GM12875 (cell line): ENCODE results near the gene ZNF275.

ENCODE experiments used
- H3K4me3 ChIP-seq: one replicate; pipeline ENCODE4 v1.5.1; 2011; ENCODE audit warnings: low read depth, low read length, control low read depth
- TF ChIP-seq, protein P1 (sequence below): IDR thresholded peaks from 2 replicates; pipeline ENCODE4 v1.5.1; 2011; ENCODE audit warnings: low read depth, mild to moderate bottlenecking, control low read depth, inconsistent platforms, low read length, moderate library complexity, borderline replicate concordance; ENCODE audit not compliant: insufficient read depth

ZNF275 gene

DNA sequence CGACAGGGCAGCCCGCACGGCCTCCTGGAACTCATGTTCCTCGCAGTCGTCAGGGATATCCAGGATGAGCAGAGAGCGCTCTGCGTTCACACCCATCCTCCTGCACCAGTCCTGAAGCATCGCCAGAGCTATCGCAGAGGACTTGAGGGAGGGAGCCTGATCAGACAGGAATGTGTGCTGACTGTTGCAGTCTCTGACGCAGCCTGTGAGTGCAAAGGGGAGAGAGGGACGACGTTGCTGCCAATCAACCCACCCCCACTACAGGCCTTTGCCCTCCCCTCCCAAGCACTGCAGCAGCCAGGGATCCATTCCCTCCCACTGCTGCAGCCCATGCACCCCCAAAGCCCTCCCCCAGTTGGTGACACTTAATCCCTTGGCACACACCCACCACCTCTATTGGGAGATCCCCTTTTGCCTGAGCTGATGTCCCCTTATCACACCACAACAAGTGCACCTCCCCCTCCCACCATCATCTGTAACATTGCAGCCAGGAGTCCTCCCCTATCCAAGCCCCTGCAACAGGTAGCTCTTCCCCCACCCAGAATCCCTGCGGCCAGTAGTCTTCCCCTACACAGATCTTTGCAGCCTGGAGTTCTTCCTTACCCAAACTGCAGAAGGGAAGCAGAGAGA is 13.3 kb upstream of the ZNF275 start:
- TF ChIP-seq, protein P1, sequence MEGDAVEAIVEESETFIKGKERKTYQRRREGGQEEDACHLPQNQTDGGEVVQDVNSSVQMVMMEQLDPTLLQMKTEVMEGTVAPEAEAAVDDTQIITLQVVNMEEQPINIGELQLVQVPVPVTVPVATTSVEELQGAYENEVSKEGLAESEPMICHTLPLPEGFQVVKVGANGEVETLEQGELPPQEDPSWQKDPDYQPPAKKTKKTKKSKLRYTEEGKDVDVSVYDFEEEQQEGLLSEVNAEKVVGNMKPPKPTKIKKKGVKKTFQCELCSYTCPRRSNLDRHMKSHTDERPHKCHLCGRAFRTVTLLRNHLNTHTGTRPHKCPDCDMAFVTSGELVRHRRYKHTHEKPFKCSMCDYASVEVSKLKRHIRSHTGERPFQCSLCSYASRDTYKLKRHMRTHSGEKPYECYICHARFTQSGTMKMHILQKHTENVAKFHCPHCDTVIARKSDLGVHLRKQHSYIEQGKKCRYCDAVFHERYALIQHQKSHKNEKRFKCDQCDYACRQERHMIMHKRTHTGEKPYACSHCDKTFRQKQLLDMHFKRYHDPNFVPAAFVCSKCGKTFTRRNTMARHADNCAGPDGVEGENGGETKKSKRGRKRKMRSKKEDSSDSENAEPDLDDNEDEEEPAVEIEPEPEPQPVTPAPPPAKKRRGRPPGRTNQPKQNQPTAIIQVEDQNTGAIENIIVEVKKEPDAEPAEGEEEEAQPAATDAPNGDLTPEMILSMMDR = no peak
- H3K4me3 ChIP-seq = no peak overlapping the region

- H3K4me3 ChIP-seq = no peak within 1 kb of the TSS
- TF ChIP-seq, protein P1 = no peak
Observed at GRCh38 chrX:153321381-153322124, 12.4 kb upstream of the ZNF275 start, which contains the start of gene PNMA6F. Gene PNMA6F, minus strand, starts transcription at chrX:153321767. Its CDS starts 1,093 bp downstream, at chrX:153320674.

- TF ChIP-seq, protein P1 = no peak
- no peak overlapping the region for H3K4me3 ChIP-seq
Observed at GRCh38 chrX:153327561-153327960, 6.4 kb upstream of the ZNF275 start.

GRCh38 chrX:153333266-153333665 is 687 bp upstream of the ZNF275 start:
- H3K4me3 ChIP-seq = no peak overlapping the region
- TF ChIP-seq, protein P1 = no peak

DNA sequence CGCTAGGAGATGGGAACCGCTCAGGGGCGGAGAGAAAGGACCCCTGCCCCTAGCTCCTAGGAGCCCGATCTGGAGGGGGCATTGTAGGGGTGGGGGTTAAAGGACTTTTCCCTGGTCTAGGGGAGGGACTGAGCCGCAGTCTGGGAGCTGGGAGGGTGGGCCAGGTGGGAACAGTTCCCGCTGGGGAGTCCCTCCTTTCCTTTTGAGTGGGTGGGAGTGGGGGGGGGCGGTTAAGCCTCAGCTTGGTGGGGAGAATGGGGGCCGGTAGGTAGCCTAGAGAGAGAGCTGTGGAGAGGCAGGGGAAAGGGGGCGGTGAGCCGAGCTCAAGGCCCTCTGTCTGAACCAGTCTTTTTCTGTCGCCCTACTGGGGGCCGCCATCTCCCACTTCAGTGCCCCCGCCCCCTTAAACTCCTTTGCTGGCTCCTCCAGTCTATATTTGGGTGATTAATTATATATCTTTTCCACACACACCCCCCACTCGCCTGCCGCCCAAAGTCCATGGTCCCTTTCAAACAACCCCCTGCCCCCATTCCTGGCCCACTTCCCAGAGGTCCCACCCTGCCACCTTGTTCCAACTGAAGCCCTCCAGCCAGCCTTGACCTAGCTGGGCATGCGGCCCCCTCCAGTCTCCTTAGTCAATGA is 822 bp downstream of the ZNF275 start:
- TF ChIP-seq, protein P1 = no peak
- peak overlapping the region; percentile 78 for H3K4me3 ChIP-seq

DNA sequence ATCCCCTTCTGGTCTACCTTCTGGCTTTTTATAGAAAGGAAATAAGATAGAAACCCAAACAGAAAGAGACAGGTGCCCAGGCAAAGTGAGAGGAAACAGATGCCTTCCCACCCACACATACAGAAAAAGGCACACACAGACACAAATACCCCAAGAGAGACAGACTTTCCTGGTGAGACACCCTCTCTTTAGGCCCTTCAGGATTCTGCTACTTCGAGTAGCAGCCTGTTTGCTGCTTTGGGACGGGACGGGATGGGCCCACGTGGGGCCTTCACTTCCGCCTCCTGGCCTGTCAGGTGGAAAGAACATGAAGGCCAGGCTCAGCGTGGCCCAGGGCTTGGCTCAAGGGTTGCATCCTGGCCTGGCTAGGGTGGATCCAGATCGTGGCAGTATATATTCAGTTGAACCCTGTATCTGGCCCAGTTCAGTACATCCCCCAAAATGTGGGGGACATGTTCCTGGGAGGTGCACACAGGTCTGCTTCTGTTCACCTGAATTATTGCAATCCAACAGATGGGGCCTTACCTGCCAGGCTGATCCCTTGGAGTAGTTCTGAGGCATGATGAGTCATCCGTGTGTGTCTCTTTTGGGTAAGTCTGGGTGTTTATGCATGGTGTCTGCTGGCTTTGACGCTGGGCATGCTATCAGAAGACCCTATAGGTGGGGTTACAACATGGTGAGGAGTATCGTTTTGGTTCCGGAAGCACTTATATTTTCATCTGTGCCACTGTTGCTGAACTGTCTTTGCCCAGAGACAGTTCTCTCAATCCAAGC is 2.4 kb downstream of the ZNF275 start:
- H3K4me3 ChIP-seq = no peak overlapping the region

More for the DNA sequence above, 2.4 kb downstream of the ZNF275 start:
- TF ChIP-seq, protein P1 = no peak
